IMR-90 (cell line): ENCODE measurements around the gene EPO. TPM values are rescaled to one million over a fixed set of nuclear protein-coding genes. Genes with fewer than 3 reads are reported as not detected.

ENCODE experiments used
- ATAC-seq: fragments of 200-7000 bp; cut with Tn5 transposase; 2 replicates; pipeline ENCODE4 v1.9.1; 2020; ENCODE audit warnings: low read depth, mild to moderate bottlenecking, moderate library complexity
- BruUV-seq: library from RNA; stranded (reverse); fragments of 400-500 nt; replicated peaks from 2 replicates; lab custom pipeline; 2021; lab: Mats Ljungman, UMichigan
- CTCF ChIA-PET: fragments of 300-600 bp; formaldehyde crosslinking; extraction: SDS; loops from one replicate; lab custom pipeline; 2021; ENCODE audit warnings: antibody characterized with exemption; lab: Yijun Ruan, JAX
- POLR2A ChIA-PET: fragments of 300-600 bp; sonication (Branson Sonifier 250); formaldehyde crosslinking; loops from one replicate; lab custom pipeline; 2022; ENCODE audit warnings: antibody characterized with exemption; ENCODE audit not compliant: unreplicated experiment; lab: Charles Lee
- DNase-seq: peaks from one replicate; pipeline ENCODE4 v3.0.0; 2013
- H2AFZ ChIP-seq: replicated peaks from 2 replicates; pipeline ENCODE3; 2013; ENCODE audit warnings: low read length, mild to moderate bottlenecking; ENCODE audit not compliant: poor library complexity
- H2AK5ac ChIP-seq: 2 replicates; pipeline ENCODE4 v1.6.1; 2013; ENCODE audit warnings: low read depth, low read length, inconsistent platforms
- H2AK9ac ChIP-seq: replicated peaks from 2 replicates; pipeline ENCODE3; 2013; ENCODE audit warnings: mild to moderate bottlenecking, low read depth, low read length, moderate library complexity; ENCODE audit not compliant: poor library complexity
- H2BK120ac ChIP-seq: 2 replicates; pipeline ENCODE4 v1.6.1; 2013; ENCODE audit warnings: low read depth, low read length, inconsistent platforms
- H2BK15ac ChIP-seq: 3 replicates; pipeline ENCODE4 v1.6.1; 2013; ENCODE audit warnings: low read depth, low read length, inconsistent platforms
- H2BK20ac ChIP-seq: 2 replicates; pipeline ENCODE4 v1.6.1; 2013; ENCODE audit warnings: low read depth, mild to moderate bottlenecking, inconsistent platforms, low read length, moderate library complexity
- H2BK5ac ChIP-seq: 2 replicates; pipeline ENCODE4 v1.6.1; 2013; ENCODE audit warnings: mild to moderate bottlenecking, low read depth, low read length, inconsistent platforms; ENCODE audit not compliant: poor library complexity, severe bottlenecking
- H3K14ac ChIP-seq: replicated peaks from 2 replicates; pipeline ENCODE4 v1.6.1; 2013; ENCODE audit warnings: low read depth, low read length, inconsistent platforms
- H3K18ac ChIP-seq: 2 replicates; pipeline ENCODE4 v1.6.1; 2013; ENCODE audit warnings: low read depth, low read length, control low read depth
- H3K23ac ChIP-seq: 2 replicates; pipeline ENCODE4 v1.6.1; 2013; ENCODE audit warnings: low read depth, low read length, inconsistent platforms
- H3K27ac ChIP-seq: 2 replicates; pipeline ENCODE4 v1.5.1; 2013; ENCODE audit warnings: mild to moderate bottlenecking, control low read depth, low read length; ENCODE audit not compliant: insufficient read depth
- H3K27me3 ChIP-seq: 2 replicates; pipeline ENCODE4 v1.6.1; 2013; ENCODE audit warnings: low read length; ENCODE audit not compliant: control insufficient read depth, insufficient read depth
- H3K36me3 ChIP-seq: 2 replicates; pipeline ENCODE4 v1.6.1; 2013; ENCODE audit warnings: low read length, mixed read lengths; ENCODE audit not compliant: control insufficient read depth, insufficient read depth
- H3K4ac ChIP-seq: 2 replicates; pipeline ENCODE4 v1.6.1; 2013; ENCODE audit warnings: low read depth, low read length, inconsistent platforms
- H3K4me1 ChIP-seq: 2 replicates; pipeline ENCODE4 v1.6.1; 2013; ENCODE audit warnings: low read length, mixed read lengths; ENCODE audit not compliant: control insufficient read depth, insufficient read depth
- H3K4me2 ChIP-seq: 2 replicates; pipeline ENCODE4 v1.6.1; 2013; ENCODE audit warnings: low read depth, mild to moderate bottlenecking, control low read depth, low read length, moderate library complexity
- H3K4me3 ChIP-seq: 2 replicates; pipeline ENCODE4 v1.5.1; 2013; ENCODE audit warnings: low read depth, mild to moderate bottlenecking, control low read depth, low read length, moderate library complexity; ENCODE audit not compliant: insufficient read depth
- H3K56ac ChIP-seq: 2 replicates; pipeline ENCODE4 v1.6.1; 2013; ENCODE audit warnings: low read length, inconsistent platforms; ENCODE audit not compliant: insufficient read depth; ENCODE audit errors: extremely low read depth
- H3K79me1 ChIP-seq, 2 experiments: 2 replicates each; pipeline ENCODE4 v1.6.1; 2013; ENCODE audit warnings: low read length in 2 of 2, inconsistent platforms in 1 of 2, low read depth in 1 of 2
- H3K9ac ChIP-seq: 2 replicates; pipeline ENCODE4 v1.6.1; 2013; ENCODE audit warnings: low read depth, low read length, control low read depth
- H3K9me1 ChIP-seq: 2 replicates; pipeline ENCODE4 v1.6.1; 2013; ENCODE audit warnings: low read length, inconsistent platforms; ENCODE audit not compliant: insufficient read depth
- H3K9me3 ChIP-seq: 2 replicates; pipeline ENCODE4 v1.6.1; 2013; ENCODE audit warnings: low read length; ENCODE audit not compliant: control insufficient read depth, insufficient read depth
- H4K20me1 ChIP-seq: 2 replicates; pipeline ENCODE4 v1.6.1; 2013; ENCODE audit warnings: low read length, inconsistent platforms; ENCODE audit not compliant: insufficient read depth
- H4K5ac ChIP-seq: 2 replicates; pipeline ENCODE4 v1.6.1; 2013; ENCODE audit warnings: mild to moderate bottlenecking, low read depth, low read length, control low read depth
- H4K8ac ChIP-seq, 2 experiments: 2 replicates each; pipeline ENCODE4 v1.6.1; 2013; ENCODE audit warnings: low read depth in 2 of 2, low read length in 2 of 2, control low read depth in 1 of 2, inconsistent platforms in 1 of 2
- H4K91ac ChIP-seq: 2 replicates; pipeline ENCODE4 v1.6.1; 2013; ENCODE audit warnings: low read depth, low read length, inconsistent platforms; ENCODE audit not compliant: insufficient read depth
- CTCF ChIP-seq: conservative IDR thresholded peaks from 2 replicates; pipeline ENCODE4 v1.5.1; 2012; ENCODE audit warnings: mild to moderate bottlenecking, low read depth, low read length, improper control_type of control experiment
- FOS ChIP-seq: fragments of 150-350 bp; IDR thresholded peaks from 2 replicates; pipeline ENCODE4 v1.6.1; 2016; ENCODE audit warnings: low read depth, low read length
- RCOR1 ChIP-seq: IDR thresholded peaks from 2 replicates; pipeline ENCODE4 v1.6.1; 2012; ENCODE audit warnings: mild to moderate bottlenecking, low read length, improper control_type of control experiment; ENCODE audit not compliant: insufficient replicate concordance
- SMC3 ChIP-seq: fragments of 150-350 bp; IDR thresholded peaks from 2 replicates; pipeline ENCODE4 v1.6.1; 2016; ENCODE audit warnings: low read depth, mild to moderate bottlenecking, antibody characterized with exemption, low read length, moderate library complexity
- WGBS, 2 experiments: methylation state at CpG; one replicate each; pipeline versions ENCODE4 v1.1.5 to v1.1.7; 2013; ENCODE audit warnings: missing lambda C conversion rate in 2 of 2; ENCODE audit not compliant: insufficient read length in 1 of 2; ENCODE audit errors: extremely low coverage in 2 of 2; 5-methylcytosine and 5-hydroxymethylcytosine counted together
- dilution Hi-C: fragments of 300-500 bp; cut with HindIII; formaldehyde crosslinking; loops from one replicate; pipeline ENCODE4 v1.14.3; 2018; ENCODE audit warnings: low sequenced_read_pairs; ENCODE audit not compliant: unreplicated experiment
- in situ Hi-C: fragments of 300-500 bp; cut with MboI; formaldehyde crosslinking; loops from 3 replicates; pipeline ENCODE4 v1.14.3; 2019; ENCODE audit warnings: low sequenced_read_pairs, inconsistent platforms, mixed read lengths
- intact Hi-C: fragments of 100-400 bp; cut with micrococcal nuclease; formaldehyde crosslinking; loops from 2 replicates; pipeline ENCODE4 v1.10.0; 2022
- polyA plus RNA-seq, 3 experiments: library from polyadenylated mRNA; depleted of rRNA; stranded (reverse); fragments of >200 nt; gene quantifications; 2 replicates each; pipeline ENCODE4 v1.2.3, GENCODE V29; 2012; ENCODE audit warnings: low replicate concordance in 1 of 3
- total RNA-seq: library from RNA; depleted of rRNA; stranded (reverse); fragments of >200 nt; gene quantifications from 2 replicates; pipeline ENCODE4 v1.2.3, GENCODE V29; 2012

EPO gene
- total and polyA plus RNA-seq, 2 of the 4 experiments (the other 2 are of a cell fraction) = not detected

- Histone ChIP-seq H2AK5ac (no peak overlapping the region), H3K79me1 (no peaks in the 10 kb centered on the region), H3K36me3 (no peaks in the 10 kb centered on the region), H3K27ac (no peak overlapping the region), H4K20me1 (no peaks in the 10 kb centered on the region), H3K4me2 (no peak overlapping the region), H3K9me1 (no peaks in the 10 kb centered on the region), H3K4me3 (no peak overlapping the region), H3K56ac (no peak overlapping the region), H2BK5ac (no peak overlapping the region), H3K9ac (no peak overlapping the region), H3K27me3 (peaks cover 47% of the 10 kb centered on the region), H4K8ac (no peak overlapping the region), H3K4ac (no peak overlapping the region), H2AFZ (no peak overlapping the region), H4K5ac (no peak overlapping the region), H2BK15ac (no peak overlapping the region), H2BK20ac (no peak overlapping the region), H3K18ac (no peak overlapping the region), H3K4me1 (no peaks in the 10 kb centered on the region), H2BK120ac (no peak overlapping the region), H3K9me3 (0 out of 2 replicates have a peak, but pooled peaks cover 2% of the 10 kb centered on the region), H4K91ac (no peak overlapping the region), H3K23ac (no peak overlapping the region), H2AK9ac (no peak overlapping the region), H3K14ac (no peak overlapping the region)
- ATAC-seq = no peak
- dilution Hi-C loops (no loop called here), intact Hi-C loops (no loop called here), in situ Hi-C loops (no loop called here)
- CTCF ChIA-PET = no interaction called here
- TF ChIP-seq FOS = no peak
- TF ChIP-seq SMC3 = no peak
- TF ChIP-seq RCOR1 = no peak
- TF ChIP-seq CTCF = no peak
- DNase-seq = no peak
- WGBS, 2 experiments = 24% methylated on average over 5 of the region's 16 CpGs; no CpG with 5 or more reads in 1 of the 2 experiments
- POLR2A ChIA-PET = no interaction called here
- no TSS peak for BruUV-seq
These were observed 45.0 kb downstream of the EPO start for GRCh38 chr7:100765250-100765649.
